NCI-H82 treated with DMSO at 0.1 percent for 48 hours (cell line): ENCODE results near the gene DAB2IP.
"Not testable (repeated sequence)": the region's sequence is repeated elsewhere in the genome, so short reads cannot be mapped to it uniquely, and the experiment has no call there.

Experiments used
- DNase-seq: peaks from one replicate; lab custom pipeline; 2025; ENCODE audit not compliant: unreplicated experiment; lab: John Stamatoyannopoulos, UW

DAB2IP gene

GRCh38 chr9:121721770-121722169, 70.3 kb downstream of the DAB2IP start:
- no peak for DNase-seq

GRCh38 chr9:121725008-121725775, 73.8 kb downstream of the DAB2IP start:
- no peak for DNase-seq

- no peak for DNase-seq
These were observed 76.0 kb downstream of the DAB2IP start for GRCh38 chr9:121727295-121728020.

- no peak for DNase-seq
These were observed 77.5 kb downstream of the DAB2IP start for GRCh38 chr9:121728916-121729315.

- DNase-seq = no peak
These were observed 78.5 kb downstream of the DAB2IP start for GRCh38 chr9:121729769-121730562.

GRCh38 chr9:121731090-121731489, 79.7 kb downstream of the DAB2IP start:
- DNase-seq = no peak

GRCh38 chr9:121731919-121732318, 80.5 kb downstream of the DAB2IP start:
- no peak for DNase-seq

GRCh38 chr9:121732389-121732788, 81.0 kb downstream of the DAB2IP start:
- DNase-seq = no peak

GRCh38 chr9:121732886-121733285, 81.5 kb downstream of the DAB2IP start:
- no peak for DNase-seq

GRCh38 chr9:121734465-121734864, 83.0 kb downstream of the DAB2IP start:
- DNase-seq = no peak

- DNase-seq = no peak
These were observed 83.8 kb downstream of the DAB2IP start for GRCh38 chr9:121735065-121735792.

- DNase-seq = no peak
These were observed 84.6 kb downstream of the DAB2IP start for GRCh38 chr9:121735793-121736770.

GRCh38 chr9:121736934-121737462, 85.6 kb downstream of the DAB2IP start:
- no peak for DNase-seq

- no peak for DNase-seq
These were observed 86.1 kb downstream of the DAB2IP start for GRCh38 chr9:121737481-121737931.

- DNase-seq = no peak
These were observed 87.0 kb downstream of the DAB2IP start for GRCh38 chr9:121738411-121738810.

- no peak for DNase-seq
These were observed 87.5 kb downstream of the DAB2IP start for GRCh38 chr9:121738968-121739367.

GRCh38 chr9:121739971-121740370, 88.5 kb downstream of the DAB2IP start:
- no peak for DNase-seq

GRCh38 chr9:121741228-121741918, 89.9 kb downstream of the DAB2IP start:
- DNase-seq = no peak

GRCh38 chr9:121741919-121742283, 90.5 kb downstream of the DAB2IP start:
- DNase-seq = not testable (repeated sequence)
